HFFc6 (cell line): Measurements from ENCODE around the gene SLC15A3. TPM values are rescaled to one million over a fixed set of nuclear protein-coding genes. Genes with fewer than 3 reads are reported as not detected.
"Not testable (repeated sequence)": the region's sequence is repeated elsewhere in the genome, so short reads cannot be mapped to it uniquely, and the experiment has no call there.

Experiments
- DNase-seq: peaks from one replicate; pipeline ENCODE4 v3.0.0-alpha.2; 2018
- H3K27ac Mint-ChIP-seq: 2 replicates; pipeline ENCODE4 v1.8.0; 2020; ENCODE audit warnings: mild to moderate bottlenecking, mixed read lengths
- H3K27me3 Mint-ChIP-seq: 2 replicates; pipeline ENCODE4 v1.8.0; 2021; ENCODE audit warnings: mild to moderate bottlenecking, moderate library complexity, mixed read lengths; ENCODE audit not compliant: insufficient read depth
- H3K36me3 Mint-ChIP-seq: 2 replicates; pipeline ENCODE4 v1.8.0; 2021; ENCODE audit warnings: low read depth, mixed read lengths
- H3K4me1 Mint-ChIP-seq: 2 replicates; pipeline ENCODE4 v1.8.0; 2020; ENCODE audit warnings: low read depth, mixed read lengths
- H3K4me3 Mint-ChIP-seq: 2 replicates; pipeline ENCODE4 v1.8.0; 2020; ENCODE audit warnings: mild to moderate bottlenecking, moderate library complexity, mixed read lengths
- H3K9me3 Mint-ChIP-seq: 2 replicates; pipeline ENCODE4 v1.8.0; 2020; ENCODE audit warnings: mild to moderate bottlenecking, mixed read lengths
- CTCF ChIP-seq: fragments of 200-600 bp; sonication (generic); IDR thresholded peaks from 2 replicates; pipeline ENCODE4 v1.5.0; 2021; ENCODE audit warnings: antibody characterized with exemption, mild to moderate bottlenecking
- total RNA-seq, 6 experiments: library from RNA; stranded (reverse); fragmentation: NEBNext Ultra II Directional; extraction: Animal tissue kit (Norgen Biotek cat#: 25700); gene quantifications; 2 replicates in 1 of 6; 3 replicates in 5 of 6; pipeline ENCODE4 v1.2.3, GENCODE V29; 2021

The SLC15A3 gene
- total RNA-seq, 6 experiments from 2014 or later, result 2.7 to 6.6 (median 3.4) TPM

- Mint-ChIP-seq H3K4me3 (peak overlapping the region; percentile 95), H3K27me3 (peaks cover 14% of the 10 kb centered on the region), H3K27ac (no peak overlapping the region), H3K4me1 (peaks cover 40% of the 10 kb centered on the region), H3K9me3 (no peaks in the 10 kb centered on the region), H3K36me3 (no peaks in the 10 kb centered on the region)
- DNase-seq, result no peak
- TF ChIP-seq CTCF, result no peak
These were observed 39.0 kb downstream of the SLC15A3 start for GRCh38 chr11:60912851-60913528.

GRCh38 chr11:60912223-60912850, 39.6 kb downstream of the SLC15A3 start:
- H3K36me3 Mint-ChIP-seq, result no peaks in the 10 kb centered on the region
- H3K4me3 Mint-ChIP-seq, result no peak overlapping the region
- DNase-seq, result no peak
- H3K27ac Mint-ChIP-seq, result no peak overlapping the region
- peaks cover 40% of the 10 kb centered on the region for H3K4me1 Mint-ChIP-seq
- no peak for TF ChIP-seq CTCF
- H3K9me3 Mint-ChIP-seq, result no peaks in the 10 kb centered on the region
- peaks cover 15% of the 10 kb centered on the region for H3K27me3 Mint-ChIP-seq

GRCh38 chr11:60910711-60911380, 41.1 kb downstream of the SLC15A3 start:
- Mint-ChIP-seq H3K27ac (no peak overlapping the region), H3K9me3 (no peaks in the 10 kb centered on the region), H3K4me3 (no peak overlapping the region), H3K4me1 (peaks cover 36% of the 10 kb centered on the region), H3K27me3 (peaks cover 15% of the 10 kb centered on the region), H3K36me3 (no peaks in the 10 kb centered on the region)
- no peak for DNase-seq
- peak; percentile 24 for TF ChIP-seq CTCF

- no peak for DNase-seq
- Mint-ChIP-seq H3K4me1 (peaks cover 36% of the 10 kb centered on the region), H3K27me3 (peaks cover 15% of the 10 kb centered on the region), H3K27ac (no peak overlapping the region), H3K9me3 (no peaks in the 10 kb centered on the region), H3K36me3 (no peaks in the 10 kb centered on the region), H3K4me3 (no peak overlapping the region)
- no peak for TF ChIP-seq CTCF
These were observed 41.7 kb downstream of the SLC15A3 start for GRCh38 chr11:60910281-60910687.

GRCh38 chr11:60909680-60910280, 42.2 kb downstream of the SLC15A3 start:
- not testable (repeated sequence) for H3K27ac Mint-ChIP-seq, DNase-seq, H3K4me3 Mint-ChIP-seq, H3K36me3 Mint-ChIP-seq, H3K9me3 Mint-ChIP-seq
- H3K4me1 Mint-ChIP-seq, result peaks cover 36% of the 10 kb centered on the region
- peaks cover 15% of the 10 kb centered on the region for H3K27me3 Mint-ChIP-seq
